Fibroblast of villous mesenchyme (primary cell): ENCODE results near the gene IRF4. TPM values are rescaled to one million over a fixed set of nuclear protein-coding genes. Genes with fewer than 3 reads are reported as not detected.

ENCODE experiments used
- DNase-seq: peaks from one replicate; pipeline ENCODE4 v3.0.0-alpha.2; 2010; ENCODE audit warnings: low read depth
- H3K4me3 ChIP-seq: 2 replicates; pipeline ENCODE4 v1.5.1; 2011; ENCODE audit warnings: low read depth, mild to moderate bottlenecking, low read length
- CTCF ChIP-seq: IDR thresholded peaks from 2 replicates; pipeline ENCODE4 v1.5.1; 2012; ENCODE audit warnings: low read depth, mild to moderate bottlenecking, low read length; ENCODE audit not compliant: insufficient read depth
- total RNA-seq: library from RNA; depleted of rRNA; stranded (reverse); fragments of >200 nt; gene quantifications from 2 replicates; pipeline ENCODE4 v1.2.3, GENCODE V29; 2012

The IRF4 gene
- total RNA-seq, 1 donor: under 0.01 TPM

- TF ChIP-seq CTCF: no peak
- no peak for DNase-seq
- H3K4me3 ChIP-seq: no peak overlapping the region
These were observed 36.8 kb upstream of the IRF4 start for GRCh38 chr6:354631-355280.

GRCh38 chr6:355373-356208 lies 36.0 kb upstream of the IRF4 start:
- no peak for DNase-seq
- no peak for TF ChIP-seq CTCF
- H3K4me3 ChIP-seq: no peak overlapping the region

- H3K4me3 ChIP-seq: no peak overlapping the region
- DNase-seq: no peak
- no peak for TF ChIP-seq CTCF
These were observed 34.7 kb upstream of the IRF4 start for GRCh38 chr6:356828-357251.

GRCh38 chr6:357261-357790 lies 34.2 kb upstream of the IRF4 start:
- DNase-seq: no peak
- H3K4me3 ChIP-seq: no peak overlapping the region

GRCh38 chr6:357791-358341 lies 33.7 kb upstream of the IRF4 start:
- no peak for DNase-seq
- TF ChIP-seq CTCF: no peak
- H3K4me3 ChIP-seq: no peak overlapping the region

More at GRCh38 chr6:357261-357790, 34.2 kb upstream of the IRF4 start:
- no peak for TF ChIP-seq CTCF

DNA sequence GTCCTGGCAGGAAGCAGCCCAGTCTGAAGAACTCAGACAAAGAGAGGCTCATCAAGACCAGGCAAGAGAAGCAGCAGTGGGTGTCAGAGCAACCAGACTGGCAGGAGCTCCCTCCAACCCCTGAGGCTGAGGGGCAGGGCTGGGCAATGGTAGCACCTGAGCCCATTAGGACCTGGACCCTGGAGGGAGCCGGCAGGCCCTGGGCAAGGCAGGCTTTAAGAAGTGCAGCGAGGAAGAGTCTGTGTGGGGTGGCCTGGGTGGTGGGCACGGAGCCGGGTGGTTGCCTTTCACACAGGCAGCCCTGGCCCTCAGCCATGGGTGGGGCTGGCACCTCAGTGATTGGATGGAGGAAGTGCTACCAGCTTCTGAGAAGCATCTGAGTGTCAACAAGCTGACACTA lies 33.1 kb upstream of the IRF4 start:
- no peak for TF ChIP-seq CTCF
- H3K4me3 ChIP-seq: no peak overlapping the region
- DNase-seq: no peak
